H1 (cell line): ENCODE data around the gene OR51B4. TPM values are rescaled to one million over a fixed set of nuclear protein-coding genes. Genes with fewer than 3 reads are reported as not detected.

ENCODE experiments used
- CTCF ChIA-PET: fragments of 300-600 bp; sonication (Branson Sonifier 250); formaldehyde crosslinking; loops from one replicate; lab custom pipeline; 2021; ENCODE audit not compliant: partially characterized antibody; lab: Charles Lee
- POLR2A ChIA-PET: fragments of 300-600 bp; sonication (Branson Sonifier 250); formaldehyde crosslinking; loops from one replicate; lab custom pipeline; 2021; ENCODE audit warnings: inconsistent platforms; ENCODE audit not compliant: partially characterized antibody; lab: Charles Lee
- DNase-seq, 2 experiments: peaks; one replicate each; pipeline versions ENCODE4 v3.0.0 to v3.0.0-alpha.2; 2010 to 2022; ENCODE audit warnings: low spot score in 2 of 2, low read depth in 1 of 2, mixed read lengths in 1 of 2
- FAIRE-seq: peaks from 2 replicates; lab custom pipeline; 2011; peaks lifted over from hg19 to GRCh38; lab: Jason Lieb, UNC
- H2AFZ ChIP-seq: 2 replicates; pipeline ENCODE4 v1.8.1; 2012; ENCODE audit warnings: low read length, inconsistent platforms
- H2AK5ac ChIP-seq: 2 replicates; pipeline ENCODE4 v1.6.1; 2013; ENCODE audit warnings: low read depth, low read length
- H2BK120ac ChIP-seq: replicated peaks from 2 replicates; pipeline ENCODE3; 2013; ENCODE audit warnings: low read depth, low read length, inconsistent platforms
- H2BK12ac ChIP-seq: 2 replicates; pipeline ENCODE4 v1.6.1; 2013; ENCODE audit warnings: low read depth, low read length
- H2BK15ac ChIP-seq: 2 replicates; pipeline ENCODE4 v1.6.1; 2013; ENCODE audit warnings: low read length
- H2BK20ac ChIP-seq: 2 replicates; pipeline ENCODE4 v1.6.1; 2013; ENCODE audit warnings: low read length
- H2BK5ac ChIP-seq: 2 replicates; pipeline ENCODE4 v1.6.1; 2013; ENCODE audit warnings: low read depth, low read length
- H3K14ac ChIP-seq: 2 replicates; pipeline ENCODE4 v1.6.1; 2013; ENCODE audit warnings: inconsistent platforms; ENCODE audit not compliant: insufficient read length
- H3K18ac ChIP-seq: 2 replicates; pipeline ENCODE4 v1.6.1; 2013; ENCODE audit warnings: low read length; ENCODE audit errors: extremely low read depth
- H3K23ac ChIP-seq: 2 replicates; pipeline ENCODE4 v1.6.1; 2013; ENCODE audit warnings: inconsistent platforms; ENCODE audit not compliant: insufficient read length
- H3K23me2 ChIP-seq: 2 replicates; pipeline ENCODE4 v1.6.1; 2013; ENCODE audit warnings: low read depth, low read length
- H3K27ac ChIP-seq: 2 replicates; pipeline ENCODE4 v1.6.1; 2011; ENCODE audit warnings: low read depth, low read length, inconsistent platforms
- H3K27me3 ChIP-seq, 4 experiments: replicated peaks in 1 of 4; 1 replicate in 1 of 4; 2 replicates in 3 of 4; pipeline versions ENCODE4 v1.6.1 to v1.8.1; 2011 to 2013; ENCODE audit warnings: low read length in 3 of 4, mild to moderate bottlenecking in 3 of 4, inconsistent platforms in 2 of 4, mixed read lengths in 2 of 4, moderate library complexity in 1 of 4; ENCODE audit not compliant: control insufficient read depth in 3 of 4, insufficient read depth in 3 of 4; ENCODE audit errors: extremely low read depth in 1 of 4
- H3K36me3 ChIP-seq, 4 experiments: 2 replicates each; pipeline versions ENCODE4 v1.6.1 to v1.8.1; 2011 to 2013; ENCODE audit warnings: mild to moderate bottlenecking in 4 of 4, low read length in 3 of 4, moderate library complexity in 2 of 4, control low read depth in 1 of 4, inconsistent platforms in 1 of 4; ENCODE audit not compliant: insufficient read depth in 4 of 4, control insufficient read depth in 2 of 4
- H3K4ac ChIP-seq: replicated peaks from 2 replicates; pipeline ENCODE3; 2013; ENCODE audit warnings: low read length, low read depth, mixed read lengths, inconsistent platforms; ENCODE audit not compliant: insufficient read length
- H3K4me1 ChIP-seq, 4 experiments: replicated peaks in 1 of 4; 1 replicate in 1 of 4; 2 replicates in 3 of 4; pipeline versions ENCODE4 v1.6.1 to v1.8.1; 2011 to 2013; ENCODE audit warnings: low read length in 3 of 4, inconsistent platforms in 2 of 4, mixed read lengths in 1 of 4; ENCODE audit not compliant: insufficient read depth in 4 of 4, control insufficient read depth in 3 of 4
- H3K4me2 ChIP-seq, 2 experiments: 2 replicates each; pipeline versions ENCODE4 v1.6.1 to v1.8.1; 2011 to 2013; ENCODE audit warnings: low read depth in 2 of 2, low read length in 2 of 2, control low read depth in 1 of 2, inconsistent platforms in 1 of 2, mild to moderate bottlenecking in 1 of 2; ENCODE audit not compliant: insufficient read depth in 1 of 2
- H3K4me3 ChIP-seq, 4 experiments: fragments of 200-600, 300-600 bp in 1 of 4; sonication (generic), shearing (Covaris generic), sonication (Bioruptor Twin) in 1 of 4; 2 replicates each; pipeline versions ENCODE4 v1.5.1 to v1.8.1; 2011 to 2016; ENCODE audit warnings: low read length in 4 of 4, low read depth in 3 of 4, control low read depth in 2 of 4, inconsistent platforms in 2 of 4, mild to moderate bottlenecking in 2 of 4, mixed read lengths in 1 of 4, moderate library complexity in 1 of 4; ENCODE audit not compliant: insufficient read depth in 2 of 4; ENCODE audit errors: extremely low read depth in 1 of 4
- H3K56ac ChIP-seq: replicated peaks from 2 replicates; pipeline ENCODE3; 2013; ENCODE audit warnings: low read depth, mild to moderate bottlenecking, mixed read lengths, low read length, inconsistent platforms; ENCODE audit not compliant: insufficient read length
- H3K79me1 ChIP-seq: 2 replicates; pipeline ENCODE4 v1.6.1; 2013; ENCODE audit warnings: low read depth, low read length, control low read depth
- H3K79me2 ChIP-seq, 2 experiments: 2 replicates each; pipeline versions ENCODE4 v1.6.1 to v1.8.1; 2012 to 2013; ENCODE audit warnings: low read length in 2 of 2, mild to moderate bottlenecking in 2 of 2, inconsistent platforms in 1 of 2; ENCODE audit not compliant: insufficient read depth in 2 of 2, control insufficient read depth in 1 of 2
- H3K9ac ChIP-seq, 4 experiments: replicated peaks in 1 of 4; 1 replicate in 1 of 4; 2 replicates in 3 of 4; pipeline versions ENCODE4 v1.6.1 to v1.8.1; 2011 to 2013; ENCODE audit warnings: low read depth in 3 of 4, low read length in 3 of 4, control low read depth in 2 of 4, mild to moderate bottlenecking in 2 of 4, moderate library complexity in 2 of 4, inconsistent platforms in 1 of 4; ENCODE audit errors: extremely low read depth in 1 of 4
- H3K9me3 ChIP-seq, 2 experiments: 2 replicates each; pipeline versions ENCODE4 v1.6.1 to v1.8.1; 2012 to 2013; ENCODE audit warnings: mild to moderate bottlenecking in 2 of 2, moderate library complexity in 2 of 2, control low read depth in 1 of 2, inconsistent platforms in 1 of 2, low read depth in 1 of 2, low read length in 1 of 2, mixed read lengths in 1 of 2; ENCODE audit not compliant: insufficient read depth in 2 of 2
- H4K20me1 ChIP-seq, 2 experiments: replicated peaks in 1 of 2; 2 replicates each; pipeline versions ENCODE3 to v1.8.1; 2011 to 2013; ENCODE audit warnings: inconsistent platforms in 2 of 2, low read length in 2 of 2, mild to moderate bottlenecking in 1 of 2; ENCODE audit not compliant: insufficient read depth in 2 of 2, control insufficient read depth in 1 of 2
- H4K5ac ChIP-seq: 2 replicates; pipeline ENCODE4 v1.6.1; 2013; ENCODE audit warnings: low read length, low read depth, mixed read lengths, inconsistent platforms; ENCODE audit not compliant: insufficient read length
- H4K8ac ChIP-seq: 2 replicates; pipeline ENCODE4 v1.8.0; 2013; ENCODE audit warnings: mild to moderate bottlenecking, moderate library complexity, low read length, inconsistent platforms; ENCODE audit not compliant: insufficient read depth; ENCODE audit errors: extremely low read depth
- H4K91ac ChIP-seq: replicated peaks from 2 replicates; pipeline ENCODE3; 2013; ENCODE audit warnings: low read length, mixed read lengths, inconsistent platforms; ENCODE audit not compliant: insufficient read length
- SIN3A ChIP-seq, 2 experiments: IDR thresholded peaks in 1 of 2; conservative IDR thresholded peaks in 1 of 2; 2 replicates each; pipeline ENCODE4 v1.6.1; 2011 to 2012; ENCODE audit warnings: low read length in 2 of 2, improper control_type of control experiment in 1 of 2, low read depth in 1 of 2, mild to moderate bottlenecking in 1 of 2
- YY1 ChIP-seq: IDR thresholded peaks from 2 replicates; pipeline ENCODE4 v1.6.1; 2011; ENCODE audit warnings: low read depth, mild to moderate bottlenecking, low read length
- WGBS, 2 experiments: shearing (Covaris generic) in 1 of 2; methylation state at CpG; one replicate each; pipeline versions ENCODE4 v1.1.6 to v1.1.7; 2013 to 2015; ENCODE audit warnings: low lambda C conversion rate in 2 of 2, mixed read lengths in 2 of 2, inconsistent platforms in 1 of 2, low coverage in 1 of 2, missing lambda C conversion rate in 1 of 2; ENCODE audit not compliant: insufficient replicate concordance in 2 of 2, insufficient coverage in 1 of 2, insufficient read length in 1 of 2; ENCODE audit errors: extremely low coverage in 1 of 2, missing lambda C conversion rate in 1 of 2; 5-methylcytosine and 5-hydroxymethylcytosine counted together
- polyA plus RNA-seq, 7 experiments: library from polyadenylated mRNA; depleted of rRNA in 3 of 7; stranded (reverse) in 5 of 7; unstranded in 2 of 7; fragments of >200 nt in 5 of 7; fragments of 200-250 nt in 2 of 7; gene quantifications; 1 replicate in 5 of 7; 2 replicates in 1 of 7; 4 replicates in 1 of 7; pipeline versions ENCODE4 v1.2.1 to v1.2.3, GENCODE V29; 2011 to 2013; ENCODE audit warnings: missing spikeins in 2 of 7, mixed read lengths in 2 of 7
- total RNA-seq: library from RNA; stranded (reverse); fragmentation: NEBNext Ultra II Directional; extraction: Animal tissue kit (Norgen Biotek cat#: 25700); gene quantifications from 2 replicates; pipeline ENCODE4 v1.2.1, GENCODE V29; 2021
- TF ChIP-seq, protein P1 (sequence below), 3 experiments: IDR thresholded peaks; 1 replicate in 2 of 3; 2 replicates in 1 of 3; pipeline versions ENCODE4 v1.5.1 to v1.6.1; 2011; ENCODE audit warnings: low read length in 3 of 3, mild to moderate bottlenecking in 3 of 3, inconsistent platforms in 2 of 3, low read depth in 1 of 3, moderate library complexity in 1 of 3; ENCODE audit not compliant: insufficient read depth in 1 of 3; ENCODE audit errors: control extremely low read depth in 1 of 3
- TF ChIP-seq, protein P2 (sequence below): IDR thresholded peaks from 2 replicates; pipeline ENCODE4 v1.6.1; 2012; ENCODE audit warnings: inconsistent platforms

OR51B4 gene
- total and polyA plus RNA-seq, 2 of the 8 experiments (the other 6 are each of a cell fraction or from before 2014, with no cell fraction given) = not detected

DNA sequence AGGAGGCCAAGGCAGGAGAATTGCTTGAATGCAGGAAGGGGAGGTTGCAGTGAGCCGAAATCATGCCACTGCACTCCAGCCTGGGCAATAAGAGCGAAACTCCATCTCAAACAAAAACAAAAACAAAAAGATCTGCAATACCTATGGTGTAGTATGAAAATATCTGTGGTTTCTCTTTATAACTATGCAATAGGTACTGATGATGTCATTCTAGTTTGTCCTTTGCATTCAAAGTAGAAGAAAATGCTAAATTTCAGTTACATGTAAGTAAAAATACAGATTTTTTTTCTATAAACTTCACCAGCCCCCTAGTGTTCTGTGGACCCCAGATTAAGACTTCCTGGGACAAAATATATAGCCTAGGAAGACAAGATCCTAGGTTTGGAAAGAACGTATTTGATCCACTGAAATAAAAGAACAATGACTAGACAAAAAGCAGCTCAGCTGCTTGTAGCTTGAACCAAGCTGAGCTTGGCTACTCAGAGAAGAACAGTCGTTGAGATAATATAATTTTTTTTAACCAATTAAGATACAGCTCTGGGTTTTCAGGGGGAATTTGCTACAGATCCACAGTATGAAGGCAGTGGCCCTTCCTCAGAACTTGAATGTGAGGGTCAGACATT lies 29.2 kb downstream of the OR51B4 start:
- 76% methylated on average over 4 of the region's 4 CpGs; no CpG with 5 or more reads in 1 of the 2 experiments for WGBS, 2 experiments
- H3K4ac ChIP-seq = no peak overlapping the region

More for the DNA sequence above, 29.2 kb downstream of the OR51B4 start:
- Histone ChIP-seq H2BK5ac (no peak overlapping the region), H3K23ac (no peak overlapping the region), H3K27me3 (no peaks in the 10 kb centered on the region), H4K91ac (no peak overlapping the region), H2BK120ac (no peak overlapping the region), H3K36me3 (no peaks in the 10 kb centered on the region), H2AFZ (no peak overlapping the region), H3K79me2 (no peaks in the 10 kb centered on the region), H3K4me3 (no peak overlapping the region), H2BK20ac (no peak overlapping the region), H3K23me2 (no peaks in the 10 kb centered on the region; the same call in 1 of the 2 replicates), H4K8ac (no peak overlapping the region), H2BK12ac (no peak overlapping the region), H4K5ac (no peak overlapping the region), H3K4me1 (no peaks in the 10 kb centered on the region; a peak in 2 of 7 replicates), H3K79me1 (no peaks in the 10 kb centered on the region), H2AK5ac (no peak overlapping the region), H3K18ac (no peak overlapping the region), H3K14ac (no peak overlapping the region), H3K9me3 (no peaks in the 10 kb centered on the region), H4K20me1 (no peaks in the 10 kb centered on the region), H3K9ac (no peak overlapping the region), H2BK15ac (no peak overlapping the region), H3K27ac (no peak overlapping the region), H3K4me2 (no peak overlapping the region), H3K56ac (no peak overlapping the region)
- CTCF ChIA-PET = interaction anchor here (0.7 to 1.1 kb wide), 2 partner anchors 16 to 62 kb away, joined by 3 read pairs; no protein-coding TSS in a partner anchor
- DNase-seq (no peak), FAIRE-seq (no peak)
- POLR2A ChIA-PET = no interaction called here
- no peak for TF ChIP-seq SIN3A (conservative IDR thresholded peaks at IDR 0.05 in 1 of 2, IDR thresholded peaks at IDR 0.05 in 1 of 2; ENCODE audit: low read depth in 1 of 2, low read length in 2 of 2)
- no peak for TF ChIP-seq YY1
- TF ChIP-seq, protein P1, sequence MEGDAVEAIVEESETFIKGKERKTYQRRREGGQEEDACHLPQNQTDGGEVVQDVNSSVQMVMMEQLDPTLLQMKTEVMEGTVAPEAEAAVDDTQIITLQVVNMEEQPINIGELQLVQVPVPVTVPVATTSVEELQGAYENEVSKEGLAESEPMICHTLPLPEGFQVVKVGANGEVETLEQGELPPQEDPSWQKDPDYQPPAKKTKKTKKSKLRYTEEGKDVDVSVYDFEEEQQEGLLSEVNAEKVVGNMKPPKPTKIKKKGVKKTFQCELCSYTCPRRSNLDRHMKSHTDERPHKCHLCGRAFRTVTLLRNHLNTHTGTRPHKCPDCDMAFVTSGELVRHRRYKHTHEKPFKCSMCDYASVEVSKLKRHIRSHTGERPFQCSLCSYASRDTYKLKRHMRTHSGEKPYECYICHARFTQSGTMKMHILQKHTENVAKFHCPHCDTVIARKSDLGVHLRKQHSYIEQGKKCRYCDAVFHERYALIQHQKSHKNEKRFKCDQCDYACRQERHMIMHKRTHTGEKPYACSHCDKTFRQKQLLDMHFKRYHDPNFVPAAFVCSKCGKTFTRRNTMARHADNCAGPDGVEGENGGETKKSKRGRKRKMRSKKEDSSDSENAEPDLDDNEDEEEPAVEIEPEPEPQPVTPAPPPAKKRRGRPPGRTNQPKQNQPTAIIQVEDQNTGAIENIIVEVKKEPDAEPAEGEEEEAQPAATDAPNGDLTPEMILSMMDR (IDR thresholded peaks at IDR 0.05; ENCODE audit: control extremely low read depth in 1 of 3, insufficient read depth in 1 of 3, low read depth in 1 of 3, low read length in 3 of 3) = no peak
- TF ChIP-seq, protein P2, sequence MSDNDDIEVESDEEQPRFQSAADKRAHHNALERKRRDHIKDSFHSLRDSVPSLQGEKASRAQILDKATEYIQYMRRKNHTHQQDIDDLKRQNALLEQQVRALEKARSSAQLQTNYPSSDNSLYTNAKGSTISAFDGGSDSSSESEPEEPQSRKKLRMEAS = no peak
